ENCODE measurements around the gene TMEM51.

The TMEM51 gene

DNA sequence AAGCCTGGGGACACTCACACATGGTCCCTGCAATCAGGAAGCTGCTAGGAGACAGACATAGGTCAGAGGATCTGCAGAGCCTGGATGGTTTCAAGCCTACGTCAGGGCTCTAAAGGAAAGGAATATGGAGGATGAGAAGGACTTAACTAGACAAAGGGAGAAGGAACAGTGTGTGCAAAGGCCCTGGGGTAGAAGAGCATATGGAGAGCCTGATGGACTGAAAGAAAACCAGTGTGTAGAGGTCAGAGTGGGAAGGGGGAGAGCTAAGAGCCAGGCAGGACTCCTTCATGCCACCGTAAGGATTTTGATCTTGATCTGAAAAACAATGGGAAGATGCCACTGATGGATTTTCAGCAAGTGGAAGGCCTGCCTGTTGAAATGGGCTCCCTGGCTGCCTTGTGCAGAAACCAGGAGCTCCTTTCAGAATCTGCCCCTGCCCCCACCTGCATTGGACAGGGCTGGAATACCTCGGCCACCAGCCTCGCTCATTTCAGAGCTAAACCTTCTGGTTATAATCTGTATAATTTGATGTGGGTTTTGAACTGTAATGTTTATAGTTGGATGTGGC is 102.1 kb downstream of the TMEM51 start:
- no peak for DNase-seq

DNA sequence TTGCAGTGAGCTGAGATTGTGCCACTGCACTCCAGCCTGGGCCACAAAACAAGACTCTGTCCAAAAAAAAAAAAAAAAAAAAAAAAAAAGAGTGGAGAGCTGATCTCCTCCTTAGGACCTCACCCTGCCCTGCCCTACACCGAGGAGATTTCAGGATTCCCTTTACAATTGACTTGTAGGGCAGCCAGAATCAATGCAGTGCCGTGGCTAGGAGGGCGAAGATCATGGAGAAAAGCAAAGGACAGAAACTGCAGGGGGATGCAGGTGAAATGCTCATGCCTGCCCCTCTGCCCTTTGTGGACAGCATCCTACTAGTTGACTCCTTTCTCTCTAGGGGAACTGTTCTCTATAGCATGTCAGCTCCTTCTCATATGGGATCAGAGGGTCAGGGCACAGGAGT is 103.0 kb downstream of the TMEM51 start:
- no peak for DNase-seq

DNA sequence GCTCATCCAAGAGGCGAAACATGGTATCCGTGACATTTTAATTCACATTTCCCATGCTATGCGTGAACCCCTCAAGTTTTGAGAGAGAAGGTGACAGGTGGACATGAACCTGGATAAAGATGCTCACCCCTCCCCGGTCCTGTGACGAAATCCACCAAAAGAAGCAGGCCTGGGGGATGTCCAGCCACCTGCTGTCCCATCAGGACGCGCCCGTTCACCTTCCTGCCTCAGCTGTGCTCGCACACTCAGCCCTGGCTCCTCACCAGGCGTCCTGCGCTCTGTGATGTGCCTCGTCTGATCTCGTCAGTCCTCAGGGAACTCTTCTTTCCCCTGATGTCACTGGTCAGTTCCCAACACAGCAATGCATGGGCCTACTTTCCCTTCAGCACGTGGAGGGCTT is 103.8 kb downstream of the TMEM51 start:
- DNase-seq, result no peak

DNA sequence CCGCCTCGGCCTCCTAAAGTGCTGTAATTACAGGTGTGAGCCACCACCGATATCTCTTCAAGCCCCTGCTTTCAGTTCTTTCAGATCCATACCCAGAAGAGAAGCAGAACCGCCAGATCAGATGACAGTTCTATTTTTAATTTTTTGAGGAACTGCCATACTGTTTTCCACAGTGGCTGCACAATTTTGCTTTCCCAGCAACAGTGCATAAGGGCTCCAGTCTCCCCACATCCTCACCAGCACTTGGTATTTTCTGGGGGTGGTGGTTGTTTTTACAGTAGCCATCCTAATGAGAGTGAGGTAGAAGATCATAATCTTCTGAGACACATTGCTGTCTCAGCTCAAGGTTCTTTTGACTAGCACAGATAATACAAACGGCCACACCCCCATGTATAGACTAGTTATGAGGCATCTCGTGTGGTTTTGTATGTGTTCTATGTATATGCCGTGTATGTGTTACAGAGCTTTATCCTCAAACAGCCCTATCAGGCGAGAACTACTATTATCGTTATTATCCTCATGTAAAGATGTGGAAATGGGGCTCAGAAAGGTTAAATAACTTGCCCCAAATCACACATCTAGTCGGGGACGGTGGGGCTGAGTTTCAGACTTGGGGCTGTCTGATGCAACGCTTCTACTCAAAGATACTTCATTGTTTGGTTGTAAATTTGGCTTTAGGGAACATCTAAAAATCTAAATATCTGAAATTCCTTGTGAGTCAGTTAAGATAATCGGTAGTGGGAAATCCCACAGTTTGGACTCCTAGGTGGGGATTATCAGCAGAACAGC is 105.5 kb downstream of the TMEM51 start:
- no peak for DNase-seq

DNA sequence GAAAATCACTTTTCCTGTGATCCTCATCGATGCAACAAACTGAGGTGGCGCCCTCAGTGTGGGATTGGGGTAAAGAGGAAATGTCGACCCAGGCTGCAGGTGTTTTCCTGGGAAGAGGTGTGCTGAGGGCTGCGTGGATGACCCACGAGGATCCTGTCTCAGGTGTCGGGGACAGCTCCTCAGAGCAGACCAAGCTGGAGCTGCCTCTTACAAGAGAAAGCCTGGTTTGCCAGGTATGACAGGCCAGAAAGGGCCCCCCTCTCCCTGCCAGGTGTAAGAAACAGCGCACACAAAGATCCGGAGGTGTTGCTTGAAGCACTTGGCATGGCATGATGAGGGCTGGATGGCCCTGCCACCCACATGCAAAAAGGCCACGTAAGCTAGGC is 106.1 kb downstream of the TMEM51 start:
- DNase-seq, result no peak

DNA sequence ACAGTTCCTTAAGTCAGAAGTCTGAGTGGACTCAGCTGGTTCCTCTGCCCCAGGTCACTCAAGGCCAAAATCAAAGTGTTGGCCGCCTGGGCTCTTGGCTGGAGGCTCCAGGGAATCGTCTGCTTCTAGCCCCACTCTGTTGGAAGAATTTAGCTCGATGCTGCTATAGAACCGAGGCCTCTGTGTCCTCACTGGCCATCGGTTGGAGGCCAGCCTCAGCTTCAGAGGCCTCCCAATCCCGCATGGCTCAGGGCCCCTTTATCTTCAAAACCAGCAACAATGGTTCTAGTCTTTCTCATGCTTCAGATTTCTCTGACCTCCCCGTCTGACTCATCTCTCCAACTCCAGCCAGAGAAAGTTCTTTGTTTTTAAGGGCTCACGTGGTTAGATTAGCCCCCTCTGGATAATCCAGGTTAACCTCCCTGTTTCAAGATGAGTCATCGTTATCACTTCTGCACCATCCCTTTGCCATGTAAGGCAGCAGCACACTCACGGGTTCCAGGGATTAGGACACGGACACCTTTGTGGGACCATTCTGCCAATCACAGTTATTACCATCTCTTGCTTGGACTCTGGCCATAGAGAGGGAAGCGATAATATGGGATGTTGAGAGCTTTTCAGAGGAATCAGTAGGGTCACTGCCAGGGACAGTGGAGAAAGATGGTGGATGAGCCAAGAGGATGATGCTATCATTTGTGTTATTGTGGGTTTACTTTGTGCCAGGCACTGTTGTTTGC is 107.0 kb downstream of the TMEM51 start:
- DNase-seq, result no peak

DNA sequence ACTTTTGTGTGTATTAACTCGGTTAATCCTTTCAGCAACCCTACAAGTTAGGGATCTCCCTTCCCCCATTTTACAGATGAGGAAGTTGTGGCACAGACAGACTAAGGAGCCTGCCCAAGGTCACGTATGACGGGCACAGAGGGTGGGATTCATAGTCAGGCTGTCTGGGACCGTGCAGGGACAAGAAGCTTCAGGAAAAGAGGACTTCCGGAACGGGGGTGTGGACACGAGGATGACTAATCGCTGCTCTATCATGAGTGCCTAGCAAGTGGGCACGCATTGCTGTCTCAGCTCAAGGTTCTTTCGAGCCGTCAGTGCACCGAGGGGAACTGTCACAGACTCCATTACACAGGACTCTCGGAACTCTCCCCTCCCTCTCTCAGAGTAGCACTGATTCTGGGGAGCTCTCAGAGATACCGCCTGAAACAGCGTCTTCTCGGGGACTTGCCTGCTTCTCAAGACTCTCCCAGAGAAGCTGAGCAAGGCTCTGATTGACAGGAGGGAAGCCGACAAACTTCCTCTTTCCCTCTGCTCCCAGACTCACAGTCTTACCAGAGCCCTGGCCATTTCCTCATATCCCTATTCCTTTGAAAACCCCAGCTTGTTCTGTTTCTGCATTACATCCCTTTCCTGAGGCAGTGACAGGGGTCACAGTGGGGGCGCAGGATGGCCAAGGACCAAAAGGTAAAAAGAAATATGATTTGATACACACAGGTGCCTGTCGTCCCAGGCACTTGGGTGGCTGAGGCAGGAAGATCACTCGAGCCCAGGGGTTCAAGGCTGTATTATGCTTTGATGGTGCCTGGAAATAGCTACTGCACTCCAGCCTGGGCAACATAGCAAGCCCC is 107.8 kb downstream of the TMEM51 start:
- no peak for DNase-seq

DNA sequence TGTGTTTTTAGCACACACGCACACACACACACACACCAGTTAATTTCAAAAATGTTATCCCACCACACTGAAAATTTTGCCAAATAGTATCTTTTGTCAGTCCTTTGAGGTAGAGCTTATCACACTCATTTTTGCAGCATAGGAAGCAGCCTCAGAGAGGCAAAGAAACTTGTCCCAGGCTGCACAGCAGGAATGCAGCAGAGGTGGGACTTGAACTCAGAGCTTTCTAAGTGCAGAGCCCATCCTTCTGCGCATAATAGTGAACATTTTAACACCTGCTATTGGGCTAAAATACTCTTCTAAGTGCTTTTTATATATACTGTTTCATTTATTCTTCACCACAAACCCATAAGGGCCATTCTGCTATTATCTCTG is 108.4 kb downstream of the TMEM51 start:
- DNase-seq, result no peak

DNA sequence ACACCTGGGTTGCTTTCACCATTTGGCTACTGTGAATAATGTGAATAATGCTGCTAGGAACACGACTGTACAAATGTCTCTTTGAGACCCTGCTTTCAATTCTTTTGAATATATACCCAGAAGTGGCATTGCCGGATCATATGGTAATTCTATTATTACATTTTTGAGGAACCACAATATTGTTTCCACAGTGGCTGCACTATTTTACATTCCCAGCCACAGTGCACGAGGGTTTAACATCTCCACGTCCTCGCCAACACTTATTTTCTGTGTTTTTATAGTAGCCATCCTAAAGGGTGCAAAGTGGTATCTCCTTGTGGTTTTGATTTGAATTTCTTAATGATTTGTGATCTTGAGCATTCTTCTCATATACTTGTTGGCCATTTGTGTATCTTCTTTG is 109.2 kb downstream of the TMEM51 start:
- DNase-seq, result no peak

DNA sequence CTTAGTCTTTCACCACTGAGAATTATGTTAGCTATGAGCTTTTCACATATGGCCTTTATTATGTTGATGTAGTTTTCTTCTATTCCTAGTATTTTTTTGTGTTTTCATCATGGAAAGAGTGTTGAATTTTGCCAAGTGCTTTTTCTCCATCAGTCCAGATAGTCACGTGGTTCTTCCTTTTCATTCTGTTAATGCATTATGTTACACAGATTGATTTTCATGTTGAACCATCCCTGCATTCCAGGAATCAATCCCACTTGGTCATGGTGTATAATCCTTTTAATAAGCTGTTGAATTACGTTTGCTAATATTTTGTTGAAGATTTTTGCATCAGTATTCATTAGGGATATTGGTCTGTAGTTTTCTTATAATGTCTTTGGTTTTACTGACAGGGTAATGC is 111.2 kb downstream of the TMEM51 start:
- DNase-seq, result no peak
